OCI-LY7 (cell line): Measurements from ENCODE around the gene ISOC2. TPM values are rescaled to one million over a fixed set of nuclear protein-coding genes. Genes with fewer than 3 reads are reported as not detected.

Experiments used
- BruUV-seq: library from RNA; stranded (reverse); fragments of 400-500 nt; replicated peaks from 2 replicates; lab custom pipeline; 2021; lab: Mats Ljungman, UMichigan
- CTCF ChIA-PET: fragments of 300-600 bp; sonication (Branson Sonifier 250); formaldehyde crosslinking; loops from one replicate; lab custom pipeline; 2022; ENCODE audit warnings: antibody characterized with exemption; ENCODE audit not compliant: unreplicated experiment; lab: Charles Lee
- POLR2A ChIA-PET: fragments of 300-600 bp; sonication (Branson Sonifier 250); formaldehyde crosslinking; loops from one replicate; lab custom pipeline; 2022; ENCODE audit warnings: antibody characterized with exemption; lab: Charles Lee
- DNase-seq: peaks from one replicate; pipeline ENCODE4 v3.0.0-alpha.2; 2015; ENCODE audit warnings: low spot score
- H2AFZ ChIP-seq: fragments of 200-600 bp; sonication (generic), shearing (Covaris generic); 2 replicates; pipeline ENCODE4 v1.6.1; 2014; ENCODE audit warnings: mild to moderate bottlenecking, antibody characterized with exemption, low read length, moderate library complexity
- H3K27ac ChIP-seq: fragments of 200-600 bp; sonication (generic); 2 replicates; pipeline ENCODE4 v1.5.1; 2014; ENCODE audit warnings: mixed run types, low read depth, mild to moderate bottlenecking, moderate library complexity, low read length, inconsistent platforms; ENCODE audit not compliant: poor library complexity, severe bottlenecking
- H3K36me3 ChIP-seq: fragments of 200-600 bp; sonication (generic); 2 replicates; pipeline ENCODE4 v1.6.1; 2014; ENCODE audit warnings: mild to moderate bottlenecking, antibody characterized with exemption, low read length, moderate library complexity, mixed read lengths; ENCODE audit not compliant: insufficient read depth
- H3K4me1 ChIP-seq: fragments of 200-600 bp; sonication (generic); 2 replicates; pipeline ENCODE4 v1.5.1; 2014; ENCODE audit warnings: mild to moderate bottlenecking, low read length; ENCODE audit not compliant: insufficient read depth, poor library complexity, severe bottlenecking
- H3K4me2 ChIP-seq: fragments of 200-600 bp; sonication (generic); 2 replicates; pipeline ENCODE4 v1.6.1; 2014; ENCODE audit warnings: mild to moderate bottlenecking, low read length
- H3K4me3 ChIP-seq: fragments of 200-600 bp; sonication (generic); 2 replicates; pipeline ENCODE4 v1.5.1; 2014; ENCODE audit warnings: mild to moderate bottlenecking, low read depth, low read length; ENCODE audit not compliant: poor library complexity, severe bottlenecking
- H3K79me2 ChIP-seq: fragments of 200-600 bp; sonication (generic); 2 replicates; pipeline ENCODE4 v1.6.1; 2016; ENCODE audit warnings: low read depth, mild to moderate bottlenecking, low read length, moderate library complexity, mixed read lengths; ENCODE audit not compliant: insufficient read depth
- H3K9me2 ChIP-seq: fragments of 200-600 bp; sonication (generic); 2 replicates; pipeline ENCODE4 v1.6.1; 2016; ENCODE audit warnings: mild to moderate bottlenecking, low read length, mixed read lengths; ENCODE audit not compliant: insufficient read depth
- H3K9me3 ChIP-seq: fragments of 200-600 bp; sonication (generic); 2 replicates; pipeline ENCODE4 v1.6.1; 2014; ENCODE audit warnings: mild to moderate bottlenecking, mixed run types, low read length, mixed read lengths
- H4K20me1 ChIP-seq: fragments of 200-600 bp; sonication (generic); 2 replicates; pipeline ENCODE4 v1.6.1; 2014; ENCODE audit warnings: mild to moderate bottlenecking, antibody characterized with exemption, low read length, moderate library complexity, mixed read lengths; ENCODE audit not compliant: insufficient read depth
- EZH2phosphoT487 ChIP-seq: fragments of 200-600 bp; sonication (generic); IDR thresholded peaks from 2 replicates; pipeline ENCODE4 v1.6.1; 2018; ENCODE audit warnings: low read depth, borderline replicate concordance, mild to moderate bottlenecking, mixed run types, antibody characterized with exemption, low read length, moderate library complexity, mixed read lengths
- intact Hi-C: fragments of 100-400 bp; cut with micrococcal nuclease; formaldehyde crosslinking; loops from one replicate; pipeline ENCODE4 v1.10.0; 2022; ENCODE audit not compliant: unreplicated experiment
- total RNA-seq, 2 experiments: library from RNA; depleted of rRNA in 1 of 2; stranded (reverse); fragments of >200 nt in 1 of 2; shearing (Covaris generic) in 1 of 2; gene quantifications; 2 replicates each; pipeline ENCODE4 v1.2.3, GENCODE V29; 2014 to 2022
- TF ChIP-seq, protein P1 (sequence below): fragments of 200-600 bp; sonication (generic); conservative IDR thresholded peaks from 2 replicates; pipeline ENCODE4 v1.5.1; 2014; ENCODE audit warnings: mild to moderate bottlenecking, antibody characterized with exemption, low read length, moderate library complexity, mixed read lengths

Gene ISOC2
- total RNA-seq, 2 experiments from 2014 or later: 37.0 to 115 TPM

DNA sequence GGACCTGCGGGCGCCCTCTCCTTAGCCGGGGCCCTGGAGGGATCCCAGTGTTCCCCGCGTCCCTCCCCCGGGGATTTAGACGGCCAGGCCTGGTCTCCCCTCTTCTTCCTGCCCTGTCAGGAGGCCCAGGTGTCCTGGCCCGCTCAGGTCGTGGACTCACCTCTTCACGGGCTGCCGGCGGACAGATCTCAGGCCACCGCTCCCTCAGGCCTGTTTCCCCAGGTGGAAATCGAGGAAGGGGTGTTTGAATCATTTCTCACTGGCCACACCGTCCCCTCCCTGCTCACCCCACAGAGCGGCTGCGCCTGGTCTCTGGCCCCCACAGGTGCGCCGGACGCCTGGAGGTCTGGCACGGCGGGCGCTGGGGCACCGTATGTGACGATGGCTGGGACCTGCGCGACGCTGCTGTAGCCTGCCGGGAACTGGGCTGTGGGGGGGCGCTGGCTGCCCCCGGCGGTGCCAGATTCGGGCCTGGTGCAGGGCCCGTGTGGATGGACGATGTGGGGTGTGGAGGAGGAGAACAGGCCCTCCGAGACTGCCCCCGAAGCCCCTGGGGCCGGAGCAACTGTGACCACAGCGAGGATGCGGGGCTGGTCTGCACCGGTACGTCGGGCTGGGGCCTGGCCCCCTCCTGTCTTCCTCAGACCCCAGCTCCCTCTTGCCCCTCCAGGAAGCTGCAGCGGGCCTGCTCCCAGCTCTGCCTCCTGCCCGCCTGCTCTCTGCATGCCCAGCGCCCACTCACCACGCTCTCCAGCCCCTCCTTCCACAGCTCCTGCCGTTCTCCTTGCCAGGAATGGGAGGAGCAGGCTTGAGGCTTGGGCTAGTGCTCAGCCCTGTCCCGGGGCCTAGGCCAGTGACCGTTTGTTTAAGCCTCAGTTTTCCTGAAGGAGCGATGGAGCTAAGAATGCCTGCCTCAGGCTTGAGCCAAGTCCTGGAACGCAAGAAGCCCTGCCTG is 29.3 kb upstream of the ISOC2 start:
- Histone ChIP-seq H3K9me2 (no peaks in the 10 kb centered on the region), H3K4me3 (no peak overlapping the region), H3K4me1 (peaks cover 23% of the 10 kb centered on the region), H3K27ac (no peak overlapping the region), H3K79me2 (no peaks in the 10 kb centered on the region), H3K4me2 (no peak overlapping the region), H2AFZ (no peak overlapping the region), H3K9me3 (no peaks in the 10 kb centered on the region), H4K20me1 (no peaks in the 10 kb centered on the region), H3K36me3 (no peaks in the 10 kb centered on the region)
- BruUV-seq: no TSS peak
- CTCF ChIA-PET: no interaction called here
- intact Hi-C loops: no loop called here
- DNase-seq: no peak
- TF ChIP-seq, protein P1, sequence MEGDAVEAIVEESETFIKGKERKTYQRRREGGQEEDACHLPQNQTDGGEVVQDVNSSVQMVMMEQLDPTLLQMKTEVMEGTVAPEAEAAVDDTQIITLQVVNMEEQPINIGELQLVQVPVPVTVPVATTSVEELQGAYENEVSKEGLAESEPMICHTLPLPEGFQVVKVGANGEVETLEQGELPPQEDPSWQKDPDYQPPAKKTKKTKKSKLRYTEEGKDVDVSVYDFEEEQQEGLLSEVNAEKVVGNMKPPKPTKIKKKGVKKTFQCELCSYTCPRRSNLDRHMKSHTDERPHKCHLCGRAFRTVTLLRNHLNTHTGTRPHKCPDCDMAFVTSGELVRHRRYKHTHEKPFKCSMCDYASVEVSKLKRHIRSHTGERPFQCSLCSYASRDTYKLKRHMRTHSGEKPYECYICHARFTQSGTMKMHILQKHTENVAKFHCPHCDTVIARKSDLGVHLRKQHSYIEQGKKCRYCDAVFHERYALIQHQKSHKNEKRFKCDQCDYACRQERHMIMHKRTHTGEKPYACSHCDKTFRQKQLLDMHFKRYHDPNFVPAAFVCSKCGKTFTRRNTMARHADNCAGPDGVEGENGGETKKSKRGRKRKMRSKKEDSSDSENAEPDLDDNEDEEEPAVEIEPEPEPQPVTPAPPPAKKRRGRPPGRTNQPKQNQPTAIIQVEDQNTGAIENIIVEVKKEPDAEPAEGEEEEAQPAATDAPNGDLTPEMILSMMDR: no peak
- TF ChIP-seq EZH2phosphoT487: no peak
- POLR2A ChIA-PET: no interaction called here

DNA sequence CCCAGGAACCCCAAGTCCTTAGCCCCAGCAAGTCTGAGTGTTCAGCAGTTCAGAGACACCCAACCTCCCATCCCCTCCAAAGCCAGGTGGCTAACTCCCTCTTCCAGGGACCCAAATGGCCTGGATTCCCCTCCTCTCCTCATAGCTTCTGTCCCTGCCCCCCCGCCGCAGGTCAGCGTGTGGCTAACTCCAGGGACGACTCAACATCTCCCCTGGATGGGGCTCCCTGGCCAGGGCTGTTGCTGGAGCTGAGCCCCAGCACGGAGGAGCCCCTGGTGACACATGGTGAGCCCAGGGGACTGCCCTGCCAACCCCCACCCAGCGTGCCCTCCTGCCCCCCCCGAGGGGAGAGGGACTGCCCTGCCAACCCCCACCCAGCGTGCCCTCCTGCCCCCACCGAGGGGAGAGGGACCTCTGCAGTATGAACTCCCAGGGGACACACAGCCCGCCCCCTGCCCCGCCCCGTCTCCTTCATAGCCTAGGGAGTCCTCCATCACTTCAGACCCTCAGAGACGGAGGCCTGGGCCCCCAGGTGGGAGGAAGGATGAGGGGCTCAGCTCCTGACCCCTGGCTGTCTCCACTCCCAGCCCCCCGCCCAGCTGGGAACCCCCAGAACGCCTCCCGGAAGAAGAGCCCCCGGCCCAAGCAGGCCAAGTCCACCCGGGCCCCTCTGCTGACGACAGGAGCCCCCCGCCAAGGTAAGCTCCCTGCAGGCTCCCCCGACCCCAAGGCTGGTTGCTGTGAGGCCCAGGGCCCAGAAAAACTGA is 28.5 kb upstream of the ISOC2 start:
- no peak overlapping the region for H2AFZ ChIP-seq
- POLR2A ChIA-PET: no interaction called here
- intact Hi-C loops: no loop called here
- H3K9me3 ChIP-seq: no peaks in the 10 kb centered on the region
- CTCF ChIA-PET: no interaction called here
- TF ChIP-seq EZH2phosphoT487: no peak
- TF ChIP-seq, protein P1: no peak
- no peak overlapping the region for H3K27ac ChIP-seq
- no peaks in the 10 kb centered on the region for H3K9me2 ChIP-seq
- no peak for DNase-seq
- no peak overlapping the region for H3K4me2 ChIP-seq
- no TSS peak for BruUV-seq
- H3K79me2 ChIP-seq: no peaks in the 10 kb centered on the region
- peaks cover 26% of the 10 kb centered on the region for H3K4me1 ChIP-seq
- no peaks in the 10 kb centered on the region for H3K36me3 ChIP-seq
- H3K4me3 ChIP-seq: no peak overlapping the region
- H4K20me1 ChIP-seq: no peaks in the 10 kb centered on the region
